GM12892 (cell line): Measurements from ENCODE around the gene SDR42E2.

ENCODE experiments used
- POLR2A ChIP-seq: IDR thresholded peaks from 2 replicates; pipeline ENCODE4 v1.6.1; 2011; ENCODE audit warnings: low read depth, low read length, control low read depth
- POLR2AphosphoS5 ChIP-seq: IDR thresholded peaks from 2 replicates; pipeline ENCODE4 v1.6.1; 2011; ENCODE audit warnings: low read depth, low read length, control low read depth

- no peak for TF ChIP-seq POLR2AphosphoS5
- no peak for TF ChIP-seq POLR2A
Observed at GRCh38 chr16:22207715-22208360, 45.5 kb downstream of the SDR42E2 start.
